HCT116 (cell line): ENCODE data around the gene WDR27. TPM values are rescaled to one million over a fixed set of nuclear protein-coding genes. Genes with fewer than 3 reads are reported as not detected.

Experiments used
- ATAC-seq: fragments of 200-7000 bp; cut with Tn5 transposase; 2 replicates; pipeline ENCODE4 v1.9.1; 2020; ENCODE audit warnings: mild to moderate bottlenecking, moderate library complexity
- BruUV-seq: library from RNA; stranded (reverse); fragments of 400-500 nt; replicated peaks from 2 replicates; lab custom pipeline; 2021; lab: Mats Ljungman, UMichigan
- CTCF ChIA-PET: fragments of 300-600 bp; sonication (Branson Sonifier 250); formaldehyde crosslinking; loops from one replicate; lab custom pipeline; 2021; ENCODE audit warnings: antibody characterized with exemption; lab: Charles Lee
- POLR2A ChIA-PET: fragments of 300-600, 350-600 bp; sonication (Branson Sonifier 250); formaldehyde crosslinking; loops from one replicate; lab custom pipeline; 2021; ENCODE audit warnings: antibody characterized with exemption; lab: Charles Lee
- RAD21 ChIA-PET, 2 experiments: fragments of 300-600 bp; sonication (Branson Sonifier 250); formaldehyde crosslinking; loops; one replicate each; lab custom pipeline; 2023; ENCODE audit warnings: low total read pairs in 2 of 2; ENCODE audit not compliant: uncharacterized antibody in 2 of 2, unreplicated experiment in 2 of 2, low non-redundant PET in 1 of 2; lab: Charles Lee
- DNase-seq: peaks from one replicate; pipeline ENCODE4 v3.0.0-alpha.2; 2010; ENCODE audit warnings: low read depth, low spot score
- H2AFZ ChIP-seq: fragments of 200-600 bp; shearing (Covaris generic), sonication (generic); 2 replicates; pipeline ENCODE4 v1.6.1; 2017; ENCODE audit warnings: low read depth, mixed run types, mixed read lengths, antibody characterized with exemption, low read length; ENCODE audit not compliant: poor library complexity, severe bottlenecking
- H3K27ac ChIP-seq: 2 replicates; pipeline ENCODE4 v1.5.1; 2012; ENCODE audit warnings: low read depth, low read length
- H3K27me3 ChIP-seq: fragments of 200-600 bp; sonication (generic); 2 replicates; pipeline ENCODE4 v1.6.1; 2016; ENCODE audit warnings: mixed run types, low read length, mixed read lengths; ENCODE audit not compliant: insufficient read depth
- H3K36me3 ChIP-seq, 2 experiments: fragments of 200-500 bp in 1 of 2; fragments of 200-600 bp in 1 of 2; sonication (Bioruptor generic) in 1 of 2; sonication (generic) in 1 of 2; 2 replicates each; pipeline versions ENCODE4 v1.5.1 to v1.6.1; 2014 to 2016; ENCODE audit warnings: low read length in 2 of 2, inconsistent platforms in 1 of 2, mixed read lengths in 1 of 2, mixed run types in 1 of 2; ENCODE audit not compliant: insufficient read depth in 2 of 2, control insufficient read depth in 1 of 2
- H3K4me1 ChIP-seq, 2 experiments: fragments of 200-600 bp in 1 of 2; sonication (generic) in 1 of 2; 2 replicates each; pipeline versions ENCODE4 v1.5.1 to v1.6.1; 2012 to 2017; ENCODE audit warnings: low read length in 2 of 2, inconsistent platforms in 1 of 2, mild to moderate bottlenecking in 1 of 2, mixed read lengths in 1 of 2, mixed run types in 1 of 2, moderate library complexity in 1 of 2; ENCODE audit not compliant: insufficient read depth in 2 of 2, control insufficient read depth in 1 of 2
- H3K4me2 ChIP-seq: fragments of 200-600 bp; sonication (generic); 2 replicates; pipeline ENCODE4 v1.6.1; 2017; ENCODE audit warnings: mixed run types, low read length, mixed read lengths
- H3K4me3 ChIP-seq, 2 experiments: fragments of 200-600 bp in 1 of 2; sonication (generic) in 1 of 2; replicated peaks in 1 of 2; 2 replicates each; pipeline ENCODE4 v1.5.1; 2011 to 2016; ENCODE audit warnings: low read length in 2 of 2, control low read depth in 1 of 2, low read depth in 1 of 2, mild to moderate bottlenecking in 1 of 2, mixed read lengths in 1 of 2, mixed run types in 1 of 2
- H3K79me2 ChIP-seq: fragments of 200-600 bp; sonication (generic); 2 replicates; pipeline ENCODE4 v1.6.1; 2017; ENCODE audit warnings: mild to moderate bottlenecking, mixed run types, low read length, moderate library complexity, mixed read lengths; ENCODE audit not compliant: insufficient read depth
- H3K9ac ChIP-seq: fragments of 200-600 bp; sonication (generic); 2 replicates; pipeline ENCODE4 v1.6.1; 2016; ENCODE audit warnings: low read length, mixed read lengths
- H3K9me2 ChIP-seq: fragments of 200-600 bp; sonication (generic), shearing (Covaris generic); 2 replicates; pipeline ENCODE4 v1.6.1; 2017; ENCODE audit warnings: mixed run types, mild to moderate bottlenecking, moderate library complexity; ENCODE audit not compliant: insufficient read depth
- H3K9me3 ChIP-seq, 2 experiments: fragments of 200-500 bp in 1 of 2; fragments of 200-600 bp in 1 of 2; sonication (Bioruptor generic) in 1 of 2; sonication (generic) in 1 of 2; 2 replicates each; pipeline ENCODE4 v1.6.1; 2014 to 2017; ENCODE audit warnings: low read length in 2 of 2, mixed read lengths in 2 of 2, inconsistent platforms in 1 of 2, low read depth in 1 of 2, mild to moderate bottlenecking in 1 of 2, mixed run types in 1 of 2, moderate library complexity in 1 of 2; ENCODE audit not compliant: control insufficient read depth in 1 of 2, insufficient read depth in 1 of 2
- H4K20me1 ChIP-seq: fragments of 200-600 bp; sonication (generic), shearing (Covaris generic); 2 replicates; pipeline ENCODE4 v1.6.1; 2017; ENCODE audit warnings: mixed run types, mild to moderate bottlenecking, moderate library complexity; ENCODE audit not compliant: insufficient read depth
- CBX3 ChIP-seq: IDR thresholded peaks from 2 replicates; pipeline ENCODE4 v1.6.1; 2012; ENCODE audit warnings: low read depth
- CEBPB ChIP-seq: IDR thresholded peaks from 2 replicates; pipeline ENCODE4 v1.6.1; 2012; ENCODE audit warnings: low read depth
- EGR1 ChIP-seq: IDR thresholded peaks from 2 replicates; pipeline ENCODE4 v1.6.1; 2012; ENCODE audit warnings: low read depth
- EZH2 ChIP-seq: fragments of 200-600 bp; sonication (generic); IDR thresholded peaks from 2 replicates; pipeline ENCODE4 v1.6.1; 2017; ENCODE audit warnings: antibody characterized with exemption, mixed run types
- JUND ChIP-seq: IDR thresholded peaks from 2 replicates; pipeline ENCODE4 v1.6.1; 2012
- POLR2A ChIP-seq: IDR thresholded peaks from 2 replicates; pipeline ENCODE4 v1.7.0; 2011; ENCODE audit warnings: borderline replicate concordance; ENCODE audit not compliant: insufficient read depth, insufficient read length; ENCODE audit errors: extremely low read depth
- RAD21 ChIP-seq: IDR thresholded peaks from 2 replicates; pipeline ENCODE4 v1.6.1; 2012; ENCODE audit warnings: low read depth, mild to moderate bottlenecking
- SIN3A ChIP-seq: IDR thresholded peaks from 2 replicates; pipeline ENCODE4 v1.6.1; 2012; ENCODE audit warnings: low read depth
- SRF ChIP-seq: IDR thresholded peaks from 2 replicates; pipeline ENCODE4 v1.6.1; 2012; ENCODE audit warnings: low read depth
- YY1 ChIP-seq: IDR thresholded peaks from 2 replicates; pipeline ENCODE4 v1.6.1; 2011; ENCODE audit warnings: low read length, low read depth, moderate library complexity, mild to moderate bottlenecking; ENCODE audit not compliant: insufficient replicate concordance; ENCODE audit errors: extremely low read depth
- ZNF274 ChIP-seq: fragments of 200-500 bp; sonication (Bioruptor generic); IDR thresholded peaks from 2 replicates; pipeline ENCODE4 v1.6.1; 2014; ENCODE audit warnings: mild to moderate bottlenecking, low read depth, low read length, inconsistent platforms
- intact Hi-C: fragments of 100-400 bp; cut with micrococcal nuclease; formaldehyde crosslinking; loops from 2 replicates; pipeline ENCODE4 v1.10.0; 2022
- total RNA-seq: library from RNA; stranded (reverse); gene quantifications from one replicate; pipeline ENCODE4 v1.2.1, GENCODE V29; 2021; ENCODE audit not compliant: unreplicated experiment
- TF ChIP-seq, protein P1 (sequence below): IDR thresholded peaks from 2 replicates; pipeline ENCODE4 v1.6.1; 2012
- TF ChIP-seq, protein P2 (sequence below): IDR thresholded peaks from 2 replicates; pipeline ENCODE4 v1.6.1; 2012
- TF ChIP-seq, protein P3 (sequence below): IDR thresholded peaks from 2 replicates; pipeline ENCODE4 v1.6.1; 2011; ENCODE audit warnings: mild to moderate bottlenecking, low read length, moderate library complexity; ENCODE audit not compliant: insufficient replicate concordance; ENCODE audit errors: extremely low read depth
- TF ChIP-seq, protein P4 (sequence below): IDR thresholded peaks from 2 replicates; pipeline ENCODE4 v1.6.1; 2012; ENCODE audit warnings: low read depth

Gene WDR27
- total RNA-seq, 1 experiment from 2014 or later: 60.6 TPM

DNA sequence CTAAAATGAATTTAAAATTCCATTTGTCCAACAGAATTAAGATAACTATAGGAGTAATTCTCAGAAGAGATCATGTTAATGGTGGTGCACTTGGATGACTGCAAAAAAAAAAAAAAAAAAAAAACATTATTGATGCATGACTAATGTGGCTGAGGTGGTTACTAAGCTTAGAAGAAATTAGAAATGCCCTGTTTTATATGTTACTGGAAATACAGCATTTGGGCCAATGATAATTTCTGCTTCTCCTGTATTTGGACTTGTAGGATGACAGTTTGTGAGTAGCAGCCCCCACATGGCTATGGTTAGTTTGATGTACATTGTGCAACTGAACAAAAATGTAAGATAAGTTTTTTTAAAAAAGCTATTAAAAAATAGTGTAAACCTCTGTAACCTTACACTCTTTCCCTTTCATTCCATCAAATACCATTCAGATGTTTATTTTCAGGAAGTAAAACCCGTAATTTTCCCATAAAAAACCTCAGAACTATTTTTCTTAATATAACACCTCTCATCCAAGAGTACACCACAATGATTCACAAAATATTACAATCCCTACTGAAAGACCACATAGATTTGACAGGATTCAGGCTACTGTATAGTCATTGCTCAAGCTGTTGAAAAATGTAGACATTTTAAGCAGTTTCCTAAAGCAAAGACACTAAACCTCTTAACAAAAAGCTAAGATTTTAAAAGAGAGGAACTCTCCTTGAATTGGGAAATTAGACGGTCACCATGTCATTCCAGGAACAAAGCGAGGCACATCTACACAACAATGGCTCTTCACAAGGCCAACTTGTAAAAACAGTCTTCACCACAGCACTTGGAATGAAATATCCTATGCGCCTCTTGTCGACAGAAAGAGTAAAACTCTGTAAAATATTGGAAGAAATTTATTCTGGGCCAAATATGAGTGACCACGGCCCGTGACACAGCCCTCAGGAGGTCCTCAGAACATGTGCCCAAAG, 83.0 kb downstream of the WDR27 start:
- no TSS peak for BruUV-seq
- Histone ChIP-seq H3K36me3 (no peaks in the 10 kb centered on the region), H3K4me1 (no peaks in the 10 kb centered on the region), H3K9me3 (no peaks in the 10 kb centered on the region), H3K9me2 (no peaks in the 10 kb centered on the region), H3K4me3 (no peak overlapping the region), H4K20me1 (no peaks in the 10 kb centered on the region), H2AFZ (no peak overlapping the region), H3K9ac (no peak overlapping the region), H3K79me2 (no peaks in the 10 kb centered on the region), H3K27me3 (no peaks in the 10 kb centered on the region), H3K4me2 (no peak overlapping the region), H3K27ac (no peak overlapping the region)
- ChIA-PET RAD21 (no interaction called here), CTCF (no interaction called here), POLR2A (no interaction called here)
- TF ChIP-seq JUND: no peak
- TF ChIP-seq ZNF274: no peak
- TF ChIP-seq YY1: no peak
- intact Hi-C loops: no loop called here
- DNase-seq: no peak
- no peak for ATAC-seq

DNA sequence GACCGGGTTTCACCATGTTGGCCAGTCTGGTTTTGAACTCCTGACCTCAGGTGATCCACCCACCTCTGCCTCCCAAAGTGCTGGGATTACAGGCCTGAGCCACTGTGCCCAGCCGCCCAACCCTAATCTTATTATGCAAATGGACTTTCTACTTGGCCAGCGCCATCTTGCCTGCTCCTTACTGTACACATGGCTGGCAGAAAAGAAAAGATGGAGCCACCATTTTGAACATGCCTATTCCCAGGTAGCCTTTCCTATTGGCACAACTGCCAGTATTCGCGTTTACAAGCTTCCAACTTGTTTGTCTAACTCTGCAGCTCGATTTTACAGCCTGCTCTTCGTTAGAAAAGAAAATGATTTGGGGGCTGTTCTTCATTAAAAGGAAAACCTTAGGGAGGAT, 84.3 kb downstream of the WDR27 start:
- no peaks in the 10 kb centered on the region for H3K36me3 ChIP-seq
- H3K4me1 ChIP-seq: no peaks in the 10 kb centered on the region
- POLR2A ChIA-PET: no interaction called here
- no peaks in the 10 kb centered on the region for H4K20me1 ChIP-seq
- H3K9me2 ChIP-seq: no peaks in the 10 kb centered on the region
- no peak overlapping the region for H3K9ac ChIP-seq
- H2AFZ ChIP-seq: no peak overlapping the region
- H3K27ac ChIP-seq: no peak overlapping the region
- DNase-seq: no peak
- RAD21 ChIA-PET: no interaction called here
- H3K4me3 ChIP-seq: no peak overlapping the region
- H3K79me2 ChIP-seq: no peaks in the 10 kb centered on the region
- no TSS peak for BruUV-seq
- ATAC-seq: no peak
- intact Hi-C loops: no loop called here
- CTCF ChIA-PET: no interaction called here
- H3K9me3 ChIP-seq: no peaks in the 10 kb centered on the region
- no peaks in the 10 kb centered on the region for H3K27me3 ChIP-seq
- no peak overlapping the region for H3K4me2 ChIP-seq
- TF ChIP-seq SIN3A: no peak
- no peak for TF ChIP-seq EGR1
- TF ChIP-seq EZH2: no peak
- TF ChIP-seq POLR2A: no peak
- TF ChIP-seq RAD21: no peak
- TF ChIP-seq, protein P1, sequence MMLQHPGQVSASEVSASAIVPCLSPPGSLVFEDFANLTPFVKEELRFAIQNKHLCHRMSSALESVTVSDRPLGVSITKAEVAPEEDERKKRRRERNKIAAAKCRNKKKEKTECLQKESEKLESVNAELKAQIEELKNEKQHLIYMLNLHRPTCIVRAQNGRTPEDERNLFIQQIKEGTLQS: no peak
- TF ChIP-seq CBX3: no peak
- no peak for TF ChIP-seq SRF
- no peak for TF ChIP-seq CEBPB
- TF ChIP-seq, protein P2, sequence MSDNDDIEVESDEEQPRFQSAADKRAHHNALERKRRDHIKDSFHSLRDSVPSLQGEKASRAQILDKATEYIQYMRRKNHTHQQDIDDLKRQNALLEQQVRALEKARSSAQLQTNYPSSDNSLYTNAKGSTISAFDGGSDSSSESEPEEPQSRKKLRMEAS: no peak
- TF ChIP-seq, protein P3, sequence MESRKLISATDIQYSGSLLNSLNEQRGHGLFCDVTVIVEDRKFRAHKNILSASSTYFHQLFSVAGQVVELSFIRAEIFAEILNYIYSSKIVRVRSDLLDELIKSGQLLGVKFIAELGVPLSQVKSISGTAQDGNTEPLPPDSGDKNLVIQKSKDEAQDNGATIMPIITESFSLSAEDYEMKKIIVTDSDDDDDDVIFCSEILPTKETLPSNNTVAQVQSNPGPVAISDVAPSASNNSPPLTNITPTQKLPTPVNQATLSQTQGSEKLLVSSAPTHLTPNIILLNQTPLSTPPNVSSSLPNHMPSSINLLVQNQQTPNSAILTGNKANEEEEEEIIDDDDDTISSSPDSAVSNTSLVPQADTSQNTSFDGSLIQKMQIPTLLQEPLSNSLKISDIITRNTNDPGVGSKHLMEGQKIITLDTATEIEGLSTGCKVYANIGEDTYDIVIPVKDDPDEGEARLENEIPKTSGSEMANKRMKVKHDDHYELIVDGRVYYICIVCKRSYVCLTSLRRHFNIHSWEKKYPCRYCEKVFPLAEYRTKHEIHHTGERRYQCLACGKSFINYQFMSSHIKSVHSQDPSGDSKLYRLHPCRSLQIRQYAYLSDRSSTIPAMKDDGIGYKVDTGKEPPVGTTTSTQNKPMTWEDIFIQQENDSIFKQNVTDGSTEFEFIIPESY: no peak
- TF ChIP-seq, protein P4, sequence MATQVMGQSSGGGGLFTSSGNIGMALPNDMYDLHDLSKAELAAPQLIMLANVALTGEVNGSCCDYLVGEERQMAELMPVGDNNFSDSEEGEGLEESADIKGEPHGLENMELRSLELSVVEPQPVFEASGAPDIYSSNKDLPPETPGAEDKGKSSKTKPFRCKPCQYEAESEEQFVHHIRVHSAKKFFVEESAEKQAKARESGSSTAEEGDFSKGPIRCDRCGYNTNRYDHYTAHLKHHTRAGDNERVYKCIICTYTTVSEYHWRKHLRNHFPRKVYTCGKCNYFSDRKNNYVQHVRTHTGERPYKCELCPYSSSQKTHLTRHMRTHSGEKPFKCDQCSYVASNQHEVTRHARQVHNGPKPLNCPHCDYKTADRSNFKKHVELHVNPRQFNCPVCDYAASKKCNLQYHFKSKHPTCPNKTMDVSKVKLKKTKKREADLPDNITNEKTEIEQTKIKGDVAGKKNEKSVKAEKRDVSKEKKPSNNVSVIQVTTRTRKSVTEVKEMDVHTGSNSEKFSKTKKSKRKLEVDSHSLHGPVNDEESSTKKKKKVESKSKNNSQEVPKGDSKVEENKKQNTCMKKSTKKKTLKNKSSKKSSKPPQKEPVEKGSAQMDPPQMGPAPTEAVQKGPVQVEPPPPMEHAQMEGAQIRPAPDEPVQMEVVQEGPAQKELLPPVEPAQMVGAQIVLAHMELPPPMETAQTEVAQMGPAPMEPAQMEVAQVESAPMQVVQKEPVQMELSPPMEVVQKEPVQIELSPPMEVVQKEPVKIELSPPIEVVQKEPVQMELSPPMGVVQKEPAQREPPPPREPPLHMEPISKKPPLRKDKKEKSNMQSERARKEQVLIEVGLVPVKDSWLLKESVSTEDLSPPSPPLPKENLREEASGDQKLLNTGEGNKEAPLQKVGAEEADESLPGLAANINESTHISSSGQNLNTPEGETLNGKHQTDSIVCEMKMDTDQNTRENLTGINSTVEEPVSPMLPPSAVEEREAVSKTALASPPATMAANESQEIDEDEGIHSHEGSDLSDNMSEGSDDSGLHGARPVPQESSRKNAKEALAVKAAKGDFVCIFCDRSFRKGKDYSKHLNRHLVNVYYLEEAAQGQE: no peak
